ENCODE measurements around the gene WDR87.
A peak's percentile ranks its signal among the peaks of the same experiment; 100 is the strongest.

GRCh38 chr19:37886571-37886970 is 19.8 kb downstream of the WDR87 start:
- TF ChIP-seq RBAK (tag by site-specific recombination; IDR thresholded peaks at IDR 0.05), result no peak
- peak; percentile 72; the same call in 1 of the 2 replicates for TF ChIP-seq ZNF544 (tag by site-specific recombination; IDR thresholded peaks at IDR 0.05)
